Ovary (tissue), 9 donors: ENCODE results near the gene OR2W3. TPM values are rescaled to one million over a fixed set of nuclear protein-coding genes. Genes with fewer than 3 reads are reported as not detected.

Experiments used
- DNase-seq, 5 donors: peaks; one replicate each; pipeline ENCODE4 v3.0.0-alpha.2; 2019 to 2020
- H3K27ac ChIP-seq, 2 donors: fragments of 200-600 bp; one replicate each; pipeline versions ENCODE4 v1.5.1 to v1.8.0; 2019 to 2022
- H3K27me3 ChIP-seq: fragments of 200-600 bp; one replicate; pipeline ENCODE4 v1.8.0; 2022
- H3K36me3 ChIP-seq: fragments of 200-600 bp; sonication (generic); one replicate; pipeline ENCODE4 v1.5.1; 2019
- H3K4me1 ChIP-seq: one replicate; pipeline ENCODE4 v1.8.1; 2013; ENCODE audit warnings: mild to moderate bottlenecking, moderate library complexity; ENCODE audit not compliant: insufficient read depth
- H3K4me3 ChIP-seq: fragments of 200-600 bp; sonication (generic); one replicate; pipeline ENCODE4 v1.5.1; 2017
- H3K9me3 ChIP-seq, 2 donors: fragments of 200-600 bp in 1 of 2; sonication (generic) in 1 of 2; one replicate each; pipeline versions ENCODE4 v1.5.1 to v1.8.1; 2013 to 2019; ENCODE audit warnings: mild to moderate bottlenecking in 1 of 2, moderate library complexity in 1 of 2
- EP300 ChIP-seq: sonication (generic); formaldehyde crosslinking; IDR thresholded peaks from one replicate; pipeline ENCODE4 v1.6.1; 2017; ENCODE audit warnings: antibody characterized with exemption
- POLR2A ChIP-seq: fragments of 450-650 bp; IDR thresholded peaks from one replicate; pipeline ENCODE4 v1.6.1; 2017; ENCODE audit warnings: antibody characterized with exemption, mild to moderate bottlenecking, moderate library complexity
- WGBS, 3 donors: extraction: QIAGEN DNeasy Blood & Tissue Kit in 1 of 3; methylation state at CpG; one replicate each; pipeline versions ENCODE4 v1.1.5 to v1.1.7; 2013 to 2017; 5-methylcytosine and 5-hydroxymethylcytosine counted together
- intact Hi-C, 4 donors: fragments of 100-400 bp; cut with DNase I; formaldehyde crosslinking; loops; one replicate each; pipeline versions ENCODE4 v1.11.0 to v1.15.1; 2022 to 2023
- polyA plus RNA-seq, 2 donors: library from polyadenylated mRNA; stranded (reverse); fragments of 200-250 nt in 1 of 2; fragments of 350-450 nt in 1 of 2; fragmentation: Illumina TruSeq in 1 of 2; extraction: RNeasy Lipid Tissue Mini Kit (QIAGEN cat#74804) in 1 of 2; gene quantifications; one replicate each; pipeline ENCODE4 v1.2.3, GENCODE V29; 2013 to 2014
- total RNA-seq, 7 donors: library from RNA; depleted of rRNA in 2 of 7; stranded (reverse); fragments of >200 nt in 2 of 7; fragmentation: NEBNext Ultra II Directional in 3 of 7; extraction: Animal tissue kit (Norgen Biotek cat#: 25700) in 3 of 7; gene quantifications; one replicate each; pipeline versions ENCODE4 v1.1.0 to v1.2.4, GENCODE V29; 2016 to 2023
- TF ChIP-seq, protein P1 (sequence below), 3 donors: fragments of 450-650 bp in 2 of 3; fragments of 200-600 bp in 1 of 3; IDR thresholded peaks; one replicate each; pipeline versions ENCODE4 v1.5.1 to v1.8.0; 2016 to 2022; ENCODE audit warnings: antibody characterized with exemption in 3 of 3, mild to moderate bottlenecking in 1 of 3
- donor health status: DM: no; HTN: no; CAD: no; lungs with moderate emphysema.
- donor health status: DM: no; HTN: no; CAD: no.
- donor health status: Bipolar disorder and iron deficiency.
- donor health status: DM: yes; HTN: yes; CAD: no.
- donor health status: DM: no; HTN: no; CAD: no.
- donor health status: DM: yes; HTN: yes; CAD: no.

Gene OR2W3
- total and polyA plus RNA-seq, 9 donors, result 0.22 to 0.46 (median 0.25) TPM; not detected in 6

DNA sequence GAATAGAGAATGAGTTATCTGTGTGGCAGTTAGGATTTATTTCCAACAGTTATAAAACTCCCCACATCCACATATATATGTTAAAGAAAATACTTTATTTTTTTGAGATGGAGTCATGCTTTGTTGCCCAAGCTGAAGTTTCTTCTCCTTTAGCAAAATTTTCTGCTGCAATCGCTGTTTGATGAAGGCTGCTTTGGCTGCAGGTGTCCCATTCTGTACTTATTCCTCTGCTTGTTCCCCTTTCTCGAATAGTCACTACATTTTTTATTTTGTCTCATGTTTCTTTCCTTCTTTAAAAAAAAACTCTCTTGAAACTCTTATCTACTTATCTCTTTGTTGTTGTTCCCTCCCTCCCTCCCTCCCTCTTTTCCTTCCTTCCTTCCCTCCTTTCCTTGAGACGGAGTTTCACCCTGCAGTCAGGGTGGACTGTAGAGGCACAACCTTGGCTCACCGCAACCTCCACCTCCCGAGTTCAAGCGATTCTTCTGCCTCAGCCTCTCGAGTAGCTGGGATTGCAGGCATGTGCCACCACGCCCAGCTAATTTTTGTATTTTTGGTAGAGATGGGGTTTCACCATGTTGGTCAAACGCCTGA, 10.6 kb downstream of the OR2W3 start:
- Histone ChIP-seq H3K4me3 (no peak overlapping the region), H3K27ac (no peak overlapping the region), H3K27me3 (no peaks in the 10 kb centered on the region), H3K9me3 (no peaks in the 10 kb centered on the region), H3K36me3 (no peaks in the 10 kb centered on the region), H3K4me1 (no peaks in the 10 kb centered on the region)
- TF ChIP-seq POLR2A (no peak), EP300 (no peak)
- TF ChIP-seq, protein P1, sequence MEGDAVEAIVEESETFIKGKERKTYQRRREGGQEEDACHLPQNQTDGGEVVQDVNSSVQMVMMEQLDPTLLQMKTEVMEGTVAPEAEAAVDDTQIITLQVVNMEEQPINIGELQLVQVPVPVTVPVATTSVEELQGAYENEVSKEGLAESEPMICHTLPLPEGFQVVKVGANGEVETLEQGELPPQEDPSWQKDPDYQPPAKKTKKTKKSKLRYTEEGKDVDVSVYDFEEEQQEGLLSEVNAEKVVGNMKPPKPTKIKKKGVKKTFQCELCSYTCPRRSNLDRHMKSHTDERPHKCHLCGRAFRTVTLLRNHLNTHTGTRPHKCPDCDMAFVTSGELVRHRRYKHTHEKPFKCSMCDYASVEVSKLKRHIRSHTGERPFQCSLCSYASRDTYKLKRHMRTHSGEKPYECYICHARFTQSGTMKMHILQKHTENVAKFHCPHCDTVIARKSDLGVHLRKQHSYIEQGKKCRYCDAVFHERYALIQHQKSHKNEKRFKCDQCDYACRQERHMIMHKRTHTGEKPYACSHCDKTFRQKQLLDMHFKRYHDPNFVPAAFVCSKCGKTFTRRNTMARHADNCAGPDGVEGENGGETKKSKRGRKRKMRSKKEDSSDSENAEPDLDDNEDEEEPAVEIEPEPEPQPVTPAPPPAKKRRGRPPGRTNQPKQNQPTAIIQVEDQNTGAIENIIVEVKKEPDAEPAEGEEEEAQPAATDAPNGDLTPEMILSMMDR (IDR thresholded peaks at IDR 0.05), result no peak
- intact Hi-C loops, result no loop called here
- 67 to 79% (median 73%) methylated on average over 9 of the region's 9 CpGs for WGBS, 3 donors
- no peak for DNase-seq

DNA sequence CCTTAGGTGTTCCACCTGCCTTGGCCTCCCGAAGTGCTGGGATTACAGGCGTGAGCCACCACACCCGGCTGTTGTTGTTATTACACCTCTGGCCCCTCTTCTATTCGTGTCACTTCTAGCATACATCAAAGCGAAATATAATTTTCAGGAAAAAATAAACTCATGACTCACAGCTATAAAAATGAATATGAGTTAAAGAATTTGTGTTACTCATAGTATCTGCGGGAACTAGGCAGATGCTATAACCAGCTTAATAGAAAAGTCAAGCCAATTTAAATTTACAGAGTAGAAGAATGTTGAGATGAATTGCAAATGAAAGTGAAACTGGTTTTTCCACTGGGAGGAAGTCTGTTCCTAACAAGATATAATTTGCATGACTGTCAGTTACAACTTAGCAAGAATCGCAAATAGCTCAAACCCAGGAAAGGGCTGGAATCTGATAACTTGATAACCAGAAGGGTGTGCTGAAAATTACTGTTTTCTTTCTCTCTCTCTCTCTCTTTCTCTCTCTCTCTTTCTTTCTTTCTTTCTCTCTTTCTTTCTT, 11.2 kb downstream of the OR2W3 start:
- Histone ChIP-seq H3K27ac (no peak overlapping the region), H3K9me3 (no peaks in the 10 kb centered on the region), H3K36me3 (no peaks in the 10 kb centered on the region), H3K4me1 (no peaks in the 10 kb centered on the region), H3K4me3 (no peak overlapping the region), H3K27me3 (no peaks in the 10 kb centered on the region)
- TF ChIP-seq POLR2A (no peak), EP300 (no peak)
- TF ChIP-seq, protein P1 (IDR thresholded peaks at IDR 0.05), result no peak
- 48 to 58% (median 52%) methylated on average over 7 of the region's 7 CpGs for WGBS, 3 donors
- DNase-seq, result no peak
- intact Hi-C loops, result no loop called here

DNA sequence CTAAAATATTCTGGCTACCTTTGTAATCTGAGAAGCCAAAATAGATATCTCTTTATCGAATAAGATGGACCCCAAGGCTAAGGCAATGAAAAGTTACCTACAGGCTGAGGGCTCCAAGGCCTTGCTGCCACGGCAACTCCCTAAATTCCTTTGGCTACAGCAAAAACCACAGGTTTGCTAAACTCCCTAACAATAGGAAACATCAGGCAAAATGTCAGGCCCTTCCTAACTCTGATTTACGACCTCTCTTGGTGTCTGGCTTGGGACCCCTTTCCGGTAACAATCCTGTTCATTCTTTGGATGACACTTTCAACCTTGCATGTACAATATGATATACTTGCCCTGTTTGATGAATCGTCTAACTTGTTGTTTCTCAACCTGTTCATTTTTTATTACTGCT, 13.4 kb downstream of the OR2W3 start:
- TF ChIP-seq POLR2A (no peak), EP300 (no peak)
- TF ChIP-seq, protein P1 (IDR thresholded peaks at IDR 0.05), result no peak
- Histone ChIP-seq H3K36me3 (no peaks in the 10 kb centered on the region), H3K4me1 (no peaks in the 10 kb centered on the region), H3K27me3 (no peaks in the 10 kb centered on the region), H3K27ac (no peak overlapping the region), H3K9me3 (no peaks in the 10 kb centered on the region), H3K4me3 (no peak overlapping the region)
- DNase-seq, result no peak
- intact Hi-C loops, result no loop called here
- 65 to 75% (median 65%) methylated on average over 5 of the region's 5 CpGs for WGBS, 3 donors

DNA sequence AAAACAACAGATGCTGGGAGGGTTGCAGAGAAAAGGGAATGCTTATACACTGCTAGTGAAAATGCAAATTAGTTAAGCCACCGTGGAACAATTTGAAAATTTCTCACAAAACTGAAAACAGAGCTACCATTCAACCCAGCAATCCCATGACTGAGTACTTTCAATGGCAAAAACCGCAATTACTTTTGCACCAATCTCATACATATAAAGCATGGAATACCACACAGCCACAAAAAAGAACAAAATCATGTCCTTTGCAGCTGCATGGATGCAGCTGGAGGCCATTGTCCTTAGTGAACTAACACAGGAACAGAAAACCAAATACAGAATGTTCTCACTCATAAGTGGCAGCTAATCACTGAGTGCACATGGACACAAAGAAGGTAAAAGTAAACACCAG, 18.4 kb downstream of the OR2W3 start:
- DNase-seq, result no peak
- Histone ChIP-seq H3K36me3 (no peaks in the 10 kb centered on the region), H3K4me1 (no peaks in the 10 kb centered on the region), H3K27me3 (no peaks in the 10 kb centered on the region), H3K9me3 (no peaks in the 10 kb centered on the region), H3K4me3 (no peak overlapping the region), H3K27ac (no peak overlapping the region)
- intact Hi-C loops, result no loop called here
- TF ChIP-seq EP300 (no peak), POLR2A (no peak)
- TF ChIP-seq, protein P1 (IDR thresholded peaks at IDR 0.05), result no peak
- WGBS, 3 donors, result 78 to 86% (median 85%) methylated on average over 2 of the region's 2 CpGs
